ENCODE data around the gene MTA3.
A peak's percentile ranks its signal among the peaks of the same experiment; 100 is the strongest.

The MTA3 gene

DNA sequence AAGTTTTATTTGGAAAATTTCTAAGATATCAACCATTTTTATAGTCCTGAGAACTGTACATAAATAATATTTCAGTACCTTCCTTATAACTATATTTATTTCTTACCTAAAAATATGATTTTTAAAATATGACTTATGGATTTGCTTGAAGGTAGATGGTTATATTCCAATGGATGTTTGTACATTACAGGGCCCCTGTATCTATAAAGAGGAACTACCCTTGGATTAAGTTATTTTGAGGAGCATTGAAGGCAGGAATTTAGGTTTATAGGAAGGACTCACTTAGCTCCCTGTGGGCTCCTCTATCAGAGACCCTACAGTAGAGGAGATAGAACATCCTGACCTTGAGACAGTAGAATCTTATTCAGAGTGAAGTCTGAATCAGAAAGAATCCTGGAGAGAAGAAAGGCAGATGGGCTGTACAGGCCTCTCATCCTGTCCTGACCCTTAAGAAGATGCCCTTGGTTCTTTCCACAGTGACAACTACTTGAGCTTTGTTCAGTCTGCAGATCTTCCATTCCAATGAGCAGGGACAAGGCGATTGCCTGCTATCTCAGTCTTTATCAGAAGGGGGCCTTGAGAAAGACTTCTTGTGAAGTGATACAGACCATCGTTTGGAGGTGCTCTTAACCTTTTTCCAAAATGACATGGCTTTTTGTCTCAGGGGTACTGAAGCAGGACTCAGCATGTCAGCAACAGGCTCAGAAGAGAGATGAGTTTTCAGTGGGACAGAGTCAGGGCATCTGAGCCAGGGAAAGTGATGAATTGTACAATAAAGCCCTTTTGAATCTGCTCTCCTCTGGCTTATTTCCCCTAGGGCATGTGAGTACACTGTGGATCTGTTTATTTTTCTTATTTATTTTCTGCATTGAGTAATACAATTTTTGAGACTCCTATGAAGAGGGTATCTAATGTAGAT lies 174.6 kb downstream of the MTA3 start:
- in situ Hi-C loops (cut with HindIII; ENCODE audit: low pct_unique_long_range_greater_than_20kb, low sequenced_read_pairs): no loop called here

DNA sequence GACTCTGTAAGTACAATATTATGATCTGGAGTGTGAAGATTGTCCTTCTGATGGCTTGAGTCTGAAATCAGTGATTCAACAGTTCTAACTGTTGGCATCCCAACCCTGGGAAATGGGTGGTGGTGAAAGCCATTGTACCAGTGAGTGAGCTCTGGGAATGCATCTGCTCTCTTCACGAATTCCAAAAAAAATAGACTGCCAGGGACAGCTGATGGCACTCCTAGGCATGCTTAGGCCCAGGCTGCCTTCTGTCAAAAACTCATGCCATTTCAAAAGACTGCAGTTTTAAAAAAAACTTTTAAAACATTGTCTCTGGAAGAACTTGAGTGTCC lies 175.2 kb downstream of the MTA3 start:
- in situ Hi-C loops (cut with HindIII; ENCODE audit: low pct_unique_long_range_greater_than_20kb, low sequenced_read_pairs): no loop called here
- no peak for TF ChIP-seq JUND (IDR thresholded peaks at IDR 0.05; ENCODE audit: low read depth)
- DNase-seq (ENCODE audit: low read depth in 1 of 2, low spot score in 1 of 2): no peak

More for the DNA sequence above, 174.6 kb downstream of the MTA3 start:
- DNase-seq (ENCODE audit: low read depth in 1 of 2, low spot score in 1 of 2): no peak
- no peak for TF ChIP-seq JUND (IDR thresholded peaks at IDR 0.05; ENCODE audit: low read depth)

DNA sequence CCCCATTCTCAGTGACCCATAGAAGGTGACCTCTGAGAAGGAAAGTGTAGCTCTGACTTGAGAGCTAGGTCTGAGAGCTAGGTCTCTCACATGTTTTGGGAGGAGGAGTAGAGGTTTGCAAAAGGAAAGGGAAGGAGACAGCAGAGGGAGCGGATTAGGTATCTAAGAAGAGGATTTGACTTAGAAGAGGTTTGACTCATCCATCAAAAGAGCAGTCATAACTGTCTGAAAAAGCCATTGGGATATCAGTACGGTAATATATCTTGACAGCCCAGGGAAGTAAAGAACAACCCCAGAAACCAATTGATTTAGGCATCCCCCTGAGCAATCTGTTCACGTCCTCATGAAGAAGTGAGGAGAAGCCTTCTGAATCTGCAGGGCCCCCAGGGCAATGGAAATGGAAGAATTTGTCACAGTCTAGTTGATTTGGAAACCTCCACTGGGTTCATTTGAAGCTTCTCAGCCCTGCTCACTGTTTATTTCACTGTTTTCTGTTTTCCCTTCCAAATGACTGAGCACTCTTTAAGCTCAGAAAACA lies 176.2 kb downstream of the MTA3 start:
- no peak for TF ChIP-seq JUND (IDR thresholded peaks at IDR 0.05; ENCODE audit: low read depth)
- DNase-seq (ENCODE audit: low read depth in 1 of 2, low spot score in 1 of 2): no peak
- in situ Hi-C loops (cut with HindIII; ENCODE audit: low pct_unique_long_range_greater_than_20kb, low sequenced_read_pairs): no loop called here

DNA sequence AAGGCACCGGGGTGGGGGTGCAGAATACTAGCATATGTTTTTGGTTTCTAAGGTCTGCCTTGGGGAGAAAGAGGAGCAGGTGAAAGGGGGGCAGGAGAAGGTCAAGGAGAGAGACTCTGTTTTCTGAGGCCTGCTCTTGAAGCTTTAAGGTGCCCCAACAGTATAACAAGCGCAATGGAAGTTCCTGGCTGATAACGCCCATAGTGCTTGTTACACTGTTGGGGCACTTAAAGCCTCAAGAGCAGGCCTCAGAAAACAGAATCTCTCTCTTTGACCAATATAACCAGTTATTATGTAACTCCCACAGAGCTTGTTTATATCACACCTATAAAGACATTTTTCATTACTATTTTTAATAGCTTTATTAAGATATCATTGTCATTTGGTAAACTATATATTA lies 179.0 kb downstream of the MTA3 start:
- in situ Hi-C loops (cut with HindIII; ENCODE audit: low pct_unique_long_range_greater_than_20kb, low sequenced_read_pairs): no loop called here
- no peak for DNase-seq (ENCODE audit: low read depth in 1 of 2, low spot score in 1 of 2)
- no peak for TF ChIP-seq JUND (IDR thresholded peaks at IDR 0.05; ENCODE audit: low read depth)

DNA sequence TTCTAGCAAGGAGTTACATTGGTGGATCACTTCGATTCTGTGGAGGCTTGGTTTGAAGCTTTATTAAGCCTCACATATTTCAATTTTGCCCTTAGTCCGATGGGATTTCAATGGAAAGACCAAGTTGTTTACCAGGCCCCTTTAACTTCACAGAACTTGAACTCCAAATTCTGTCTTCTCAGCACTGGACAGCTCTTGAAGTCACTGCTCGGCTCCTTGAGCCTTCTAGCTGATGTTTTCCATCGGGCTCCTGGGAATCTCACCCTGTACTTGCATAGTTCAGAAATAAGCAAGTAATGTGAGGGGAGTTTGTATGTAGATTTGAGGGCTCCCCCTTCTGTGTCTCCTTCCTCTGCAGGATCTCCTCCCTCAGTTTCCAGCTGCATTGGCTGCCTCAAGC lies 180.4 kb downstream of the MTA3 start:
- in situ Hi-C loops (cut with HindIII; ENCODE audit: low pct_unique_long_range_greater_than_20kb, low sequenced_read_pairs): no loop called here
- no peak for DNase-seq (ENCODE audit: low read depth in 1 of 2, low spot score in 1 of 2)
- no peak for TF ChIP-seq JUND (IDR thresholded peaks at IDR 0.05; ENCODE audit: low read depth)

DNA sequence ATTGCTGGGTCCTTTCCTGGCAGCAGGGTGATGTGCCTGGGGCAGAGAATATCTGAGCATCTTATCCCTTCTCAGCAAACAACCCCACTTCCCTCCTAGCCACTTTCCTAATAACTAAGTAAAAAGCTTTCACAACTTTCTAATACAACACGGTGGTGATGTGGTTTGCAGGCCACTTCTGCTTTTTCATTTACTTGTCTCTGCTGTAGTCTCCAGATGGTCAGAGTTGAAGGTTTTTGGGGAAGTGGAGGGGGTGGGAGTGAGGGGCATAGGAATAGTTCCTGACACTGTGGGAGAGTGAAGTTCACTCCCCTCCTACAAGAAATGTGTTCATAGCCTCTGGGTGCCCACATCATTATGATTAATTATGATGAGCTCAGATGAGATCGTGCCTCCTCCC lies 183.9 kb downstream of the MTA3 start:
- TF ChIP-seq JUND (IDR thresholded peaks at IDR 0.05; ENCODE audit: low read depth): no peak
- peak in 1 of 2 experiments; percentile 4 for DNase-seq (ENCODE audit: low read depth in 1 of 2, low spot score in 1 of 2)
- in situ Hi-C loops (cut with HindIII; ENCODE audit: low pct_unique_long_range_greater_than_20kb, low sequenced_read_pairs): no loop called here

DNA sequence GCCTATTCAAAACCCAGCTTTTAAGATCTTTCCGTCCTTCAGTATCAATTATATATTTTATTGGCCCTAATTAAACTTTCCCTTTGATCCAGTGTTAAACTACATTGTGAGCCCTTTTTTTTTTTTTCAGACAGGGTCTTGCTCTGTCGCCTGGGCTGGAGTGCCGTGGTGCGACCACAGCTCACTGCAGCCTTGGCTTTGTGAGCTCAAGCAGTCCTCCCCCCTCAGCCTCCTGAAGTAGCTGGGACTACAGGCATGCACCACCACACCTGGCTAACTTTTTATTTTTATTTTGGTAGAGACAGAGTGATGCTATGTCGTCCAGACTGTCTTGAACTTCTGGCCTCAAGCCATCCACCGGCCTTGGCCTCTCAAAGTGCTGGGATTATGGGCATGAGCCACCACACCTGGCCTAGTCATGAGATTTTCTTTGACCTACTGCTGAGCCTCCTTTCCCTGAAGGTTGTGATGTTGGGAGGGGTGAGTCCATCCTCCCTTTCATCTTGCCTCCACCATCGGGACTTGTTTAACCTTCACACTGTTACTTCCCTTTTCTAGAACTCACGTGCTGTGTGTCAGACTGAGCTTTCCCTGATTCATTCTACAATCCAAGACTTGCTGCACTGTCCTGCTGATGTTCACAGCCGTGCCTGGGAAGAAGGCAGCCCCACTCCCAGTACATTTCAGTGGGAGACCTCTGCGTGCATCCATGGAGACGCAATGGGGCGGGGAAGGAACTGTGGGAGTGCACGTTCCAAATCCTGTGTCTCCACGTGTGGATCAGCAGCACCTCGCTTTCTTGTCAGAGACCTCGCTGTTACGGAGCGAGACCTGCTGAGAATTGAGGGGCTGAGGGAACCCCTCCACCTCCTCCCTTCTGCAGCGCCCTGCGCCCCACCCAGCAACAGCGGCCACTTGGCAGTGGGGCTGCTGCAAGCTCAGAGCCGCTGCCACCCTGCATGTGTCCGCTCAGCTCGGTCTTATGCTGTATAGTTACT lies 184.7 kb downstream of the MTA3 start:
- in situ Hi-C loops (cut with HindIII; ENCODE audit: low pct_unique_long_range_greater_than_20kb, low sequenced_read_pairs): no loop called here

DNA sequence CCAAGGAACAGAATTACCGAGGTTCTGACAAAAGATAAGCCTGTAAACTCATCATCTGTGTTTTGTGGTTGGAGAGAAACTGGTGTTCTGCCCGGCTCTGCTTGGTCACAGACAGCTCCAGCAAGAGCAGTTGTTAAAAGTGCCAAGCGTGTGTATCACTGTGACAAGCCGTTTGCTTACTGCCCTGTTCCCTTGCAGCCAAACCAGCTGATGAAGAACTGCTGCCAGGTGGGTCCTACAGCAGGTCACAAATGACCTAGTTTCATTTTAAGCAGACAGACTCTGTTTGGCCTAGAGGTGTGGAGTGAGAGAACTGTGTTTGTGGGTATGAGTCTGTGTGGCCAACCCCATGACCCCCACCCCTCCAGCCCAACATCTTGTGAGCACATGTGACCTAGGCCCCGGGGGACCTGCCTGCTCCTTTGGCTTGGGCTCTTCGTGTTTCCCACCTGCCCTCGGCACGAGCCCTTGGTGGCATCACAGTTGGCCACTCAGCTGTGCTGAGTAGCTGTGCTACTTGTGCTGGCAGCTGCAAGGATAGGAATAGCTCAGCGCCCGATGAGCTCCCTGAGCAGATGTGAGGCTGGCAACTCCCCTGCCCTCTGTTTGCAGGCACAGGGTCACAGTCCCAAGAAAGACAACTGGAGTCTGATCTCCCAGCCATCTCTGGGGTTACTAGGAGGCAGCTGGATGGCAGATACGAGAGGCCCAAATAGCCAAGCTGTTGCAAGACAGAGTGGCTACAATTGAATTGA lies 185.8 kb downstream of the MTA3 start:
- TF ChIP-seq JUND (IDR thresholded peaks at IDR 0.05; ENCODE audit: low read depth): no peak
- in situ Hi-C loops (cut with HindIII; ENCODE audit: low pct_unique_long_range_greater_than_20kb, low sequenced_read_pairs): no loop called here
- DNase-seq (ENCODE audit: low read depth in 1 of 2, low spot score in 1 of 2): no peak

More for the DNA sequence above, 184.7 kb downstream of the MTA3 start:
- DNase-seq (ENCODE audit: low read depth in 1 of 2, low spot score in 1 of 2): no peak
- no peak for TF ChIP-seq JUND (IDR thresholded peaks at IDR 0.05; ENCODE audit: low read depth)

DNA sequence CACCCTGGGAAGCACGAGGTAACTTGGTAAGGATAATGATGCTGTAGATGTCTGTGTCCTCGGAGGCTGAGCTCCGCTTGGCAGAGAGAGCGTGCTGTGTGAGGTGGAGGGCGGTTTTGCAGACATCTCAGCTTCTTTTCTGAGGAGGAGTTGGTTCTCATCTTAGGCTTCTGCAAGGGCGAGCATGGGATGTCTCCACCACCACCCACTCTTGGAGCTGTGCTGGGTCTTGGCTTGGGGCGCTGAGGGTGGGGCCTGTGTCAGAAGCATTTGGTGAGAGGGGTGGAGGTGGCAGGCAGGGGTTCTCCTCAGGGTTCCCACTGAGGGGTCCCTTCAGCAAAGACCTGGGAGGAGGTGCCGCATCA lies 186.3 kb downstream of the MTA3 start:
- DNase-seq (ENCODE audit: low read depth in 1 of 2, low spot score in 1 of 2): no peak
- no peak for TF ChIP-seq JUND (IDR thresholded peaks at IDR 0.05; ENCODE audit: low read depth)
- in situ Hi-C loops (cut with HindIII; ENCODE audit: low pct_unique_long_range_greater_than_20kb, low sequenced_read_pairs): no loop called here

DNA sequence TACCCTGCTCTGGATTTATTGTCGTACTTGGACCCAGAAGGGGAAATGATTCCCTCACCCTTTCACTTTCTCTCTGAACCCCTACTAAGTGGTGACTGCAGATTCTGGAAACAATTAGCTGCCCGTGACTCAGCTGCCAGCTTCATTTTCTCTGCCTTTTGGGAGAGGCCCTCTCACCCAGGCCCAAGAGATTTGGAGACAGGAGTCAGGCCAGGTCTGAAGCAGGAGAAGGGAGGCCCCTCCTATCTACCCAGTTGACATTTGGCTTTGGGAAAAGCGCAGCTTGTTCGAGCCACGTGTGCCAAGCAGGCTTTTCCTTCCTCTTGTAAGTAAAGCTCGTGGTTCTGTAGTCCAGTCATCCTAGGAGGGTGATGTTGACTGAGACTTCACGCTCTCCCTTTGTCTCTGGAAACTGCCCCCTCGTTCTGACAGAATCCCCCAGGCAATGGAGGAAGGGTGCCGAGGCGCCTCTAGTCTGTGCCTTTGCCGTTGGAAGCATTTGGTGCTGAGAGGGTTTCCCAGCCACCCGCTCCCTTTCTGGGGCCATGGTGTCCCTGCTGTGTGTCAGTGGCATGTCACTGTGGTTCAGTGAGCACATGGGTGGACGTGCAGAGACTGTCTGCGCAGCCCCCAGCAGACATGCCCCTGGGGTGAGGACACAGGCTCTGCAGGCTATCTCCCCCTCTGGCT lies 186.9 kb downstream of the MTA3 start:
- in situ Hi-C loops (cut with HindIII; ENCODE audit: low pct_unique_long_range_greater_than_20kb, low sequenced_read_pairs): no loop called here
- no peak for TF ChIP-seq JUND (IDR thresholded peaks at IDR 0.05; ENCODE audit: low read depth)
- DNase-seq (ENCODE audit: low read depth in 1 of 2, low spot score in 1 of 2): no peak

DNA sequence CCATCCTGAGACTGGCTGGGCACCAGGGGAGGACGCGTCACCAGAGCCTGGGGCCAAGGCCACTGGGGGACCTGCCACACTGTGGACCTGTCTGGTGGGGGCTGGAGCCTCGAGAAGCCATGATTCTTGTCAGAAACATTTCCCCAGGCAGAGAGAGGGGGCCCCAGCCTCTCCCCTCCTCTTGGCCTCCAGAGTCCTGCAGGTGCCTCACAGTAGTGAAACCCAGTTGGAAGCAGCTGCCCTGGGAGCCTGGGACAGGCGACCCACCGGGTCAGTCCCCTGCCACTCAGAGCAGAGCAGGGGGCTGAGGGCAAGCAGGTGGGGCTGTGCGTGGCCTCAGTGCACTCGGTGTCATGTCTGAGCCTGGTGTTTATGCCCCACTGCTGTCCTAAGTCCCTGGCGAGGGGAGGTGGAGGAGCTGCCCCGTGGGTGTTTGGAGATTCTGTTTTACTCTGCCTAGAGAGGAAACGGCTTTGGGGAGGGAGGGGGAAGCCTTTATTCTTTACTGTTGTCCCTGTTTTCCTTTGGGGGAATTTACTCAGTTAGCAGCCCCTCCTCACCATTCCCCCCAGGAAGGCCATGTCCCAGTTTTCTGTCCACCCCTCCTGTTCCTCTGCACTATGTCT lies 187.8 kb downstream of the MTA3 start:
- TF ChIP-seq JUND (IDR thresholded peaks at IDR 0.05; ENCODE audit: low read depth): no peak
- no peak for DNase-seq (ENCODE audit: low read depth in 1 of 2, low spot score in 1 of 2)
- in situ Hi-C loops (cut with HindIII; ENCODE audit: low pct_unique_long_range_greater_than_20kb, low sequenced_read_pairs): no loop called here

Data from T47D (cell line).